PC-3 (cell line): ENCODE measurements around the gene LAG3. TPM values are rescaled to one million over a fixed set of nuclear protein-coding genes. Genes with fewer than 3 reads are reported as not detected.

Experiments used
- ATAC-seq: fragments of 200-7000 bp; cut with Tn5 transposase; 2 replicates; pipeline ENCODE4 v1.9.1; 2020; ENCODE audit warnings: mild to moderate bottlenecking, moderate library complexity
- BruUV-seq: library from RNA; stranded (reverse); fragments of 400-500 nt; replicated peaks from 2 replicates; lab custom pipeline; 2021; lab: Mats Ljungman, UMichigan
- CTCF ChIA-PET: fragments of 300-600 bp; sonication (Branson Sonifier 250); formaldehyde crosslinking; loops from one replicate; lab custom pipeline; 2022; ENCODE audit warnings: antibody characterized with exemption; lab: Charles Lee
- POLR2A ChIA-PET: fragments of 300-600 bp; sonication (Branson Sonifier 250); formaldehyde crosslinking; loops from one replicate; lab custom pipeline; 2022; ENCODE audit warnings: antibody characterized with exemption; ENCODE audit not compliant: unreplicated experiment; lab: Charles Lee
- DNase-seq: peaks from one replicate; pipeline ENCODE4 v3.0.0-alpha.2; 2015
- H2AFZ ChIP-seq: fragments of 300-600 bp; sonication (generic); 2 replicates; pipeline ENCODE4 v1.6.0; 2016; ENCODE audit warnings: antibody characterized with exemption, low read length
- H3F3A ChIP-seq: fragments of 300-600 bp; sonication (generic); one replicate; pipeline ENCODE4 v1.6.0; 2017; ENCODE audit warnings: antibody characterized with exemption, low read length, control low read depth, mild to moderate bottlenecking; ENCODE audit not compliant: unreplicated experiment
- H3K27ac ChIP-seq: fragments of 300-600 bp; sonication (generic); 2 replicates; pipeline ENCODE4 v1.5.1; 2016; ENCODE audit warnings: mild to moderate bottlenecking, low read length
- H3K27me3 ChIP-seq: fragments of 300-600 bp; sonication (generic); 2 replicates; pipeline ENCODE4 v1.6.1; 2016; ENCODE audit warnings: low read length, mixed read lengths
- H3K36me3 ChIP-seq: fragments of 300-600 bp; sonication (generic); 2 replicates; pipeline ENCODE4 v1.6.1; 2016; ENCODE audit warnings: low read depth, mixed run types, low read length, mixed read lengths
- H3K4me1 ChIP-seq: fragments of 300-600 bp; sonication (generic); 2 replicates; pipeline ENCODE4 v1.5.1; 2016; ENCODE audit warnings: low read length; ENCODE audit not compliant: insufficient read depth
- H3K4me2 ChIP-seq: fragments of 300-600 bp; sonication (generic); 2 replicates; pipeline ENCODE4 v1.6.0; 2016; ENCODE audit warnings: low read length
- H3K4me3 ChIP-seq: fragments of 300-600 bp; sonication (generic); 2 replicates; pipeline ENCODE4 v1.5.1; 2016; ENCODE audit warnings: mild to moderate bottlenecking, low read length, mixed read lengths
- H3K79me2 ChIP-seq: fragments of 300-600 bp; sonication (generic); 2 replicates; pipeline ENCODE4 v1.6.1; 2017; ENCODE audit warnings: low read length, mixed read lengths
- H3K9ac ChIP-seq: fragments of 300-600 bp; sonication (generic); 2 replicates; pipeline ENCODE4 v1.6.0; 2016; ENCODE audit warnings: mild to moderate bottlenecking, low read length
- H3K9me2 ChIP-seq: fragments of 300-600 bp; sonication (generic); replicated peaks from 2 replicates; pipeline ENCODE4 v1.6.1; 2016; ENCODE audit warnings: mixed run types, low read length, mixed read lengths
- H3K9me3 ChIP-seq: fragments of 300-600 bp; sonication (generic); 2 replicates; pipeline ENCODE4 v1.6.1; 2016; ENCODE audit warnings: low read length, mixed read lengths
- H4K20me1 ChIP-seq: fragments of 300-600 bp; sonication (generic); 2 replicates; pipeline ENCODE4 v1.6.1; 2016; ENCODE audit warnings: low read length, mixed read lengths
- CTCF ChIP-seq: fragments of 300-600 bp; sonication (generic); conservative IDR thresholded peaks from 2 replicates; pipeline ENCODE4 v1.5.1; 2017; ENCODE audit warnings: antibody characterized with exemption, low read depth, mild to moderate bottlenecking, low read length
- EZH2 ChIP-seq: fragments of 300-600 bp; sonication (generic); IDR thresholded peaks from one replicate; pipeline ENCODE4 v1.6.1; 2017; ENCODE audit warnings: antibody characterized with exemption, mild to moderate bottlenecking, low read length; ENCODE audit not compliant: unreplicated experiment
- EZH2phosphoT487 ChIP-seq: fragments of 300-600 bp; sonication (generic); IDR thresholded peaks from 2 replicates; pipeline ENCODE4 v1.6.1; 2018; ENCODE audit warnings: mild to moderate bottlenecking, antibody characterized with exemption, low read length, borderline replicate concordance
- intact Hi-C: fragments of 100-400 bp; cut with micrococcal nuclease; formaldehyde crosslinking; loops from 2 replicates; pipeline ENCODE4 v1.9.0; 2023
- total RNA-seq: library from RNA; depleted of rRNA; stranded (reverse); fragments of >200 nt; gene quantifications from 2 replicates; pipeline ENCODE4 v1.2.3, GENCODE V29; 2014

Gene LAG3
- total RNA-seq, 1 experiment from 2014 or later, result 0.58 TPM

- H2AFZ ChIP-seq, result no peak overlapping the region
- BruUV-seq, result no TSS peak
- no peak overlapping the region for H3K9ac ChIP-seq
- no peak for DNase-seq
- H3K4me1 ChIP-seq, result peaks cover 12% of the 10 kb centered on the region
- H3F3A ChIP-seq, result no peaks in the 10 kb centered on the region
- peaks cover 4% of the 10 kb centered on the region; the same call in 1 of the 2 replicates for H4K20me1 ChIP-seq
- CTCF ChIA-PET, result interaction anchor here (0.6 to 1.8 kb wide), 2 partner anchors 13 to 25 kb away, joined by 5 to 24 read pairs; partner anchors contain the start of gene PTMS
- peaks cover 14% of the 10 kb centered on the region; the same call in 1 of the 2 replicates for H3K36me3 ChIP-seq
- peak; percentile 5 for TF ChIP-seq CTCF
- TF ChIP-seq EZH2phosphoT487, result no peak
- H3K9me3 ChIP-seq, result no peaks in the 10 kb centered on the region
- POLR2A ChIA-PET, result interaction anchor here (1.0 to 1.9 kb wide), 3 partner anchors 11 to 24 kb away, joined by 7 to 14 read pairs (median 8); partner anchors contain the start of gene PTMS
- H3K27ac ChIP-seq, result no peak overlapping the region
- ATAC-seq, result no peak
- H3K4me2 ChIP-seq, result peak overlapping the region; percentile 49
- intact Hi-C loops, result loop anchor here (1.0 to 5.0 kb wide), 4 partner anchors 13 to 98 kb away; partner anchors contain the start of genes CDCA3, PTMS and USP5
- no peak overlapping the region; the same call in 1 of the 2 replicates for H3K4me3 ChIP-seq
- peaks cover 23% of the 10 kb centered on the region for H3K79me2 ChIP-seq
- no peaks in the 10 kb centered on the region for H3K27me3 ChIP-seq
- H3K9me2 ChIP-seq, result no peaks in the 10 kb centered on the region
These were observed 18.5 kb upstream of the LAG3 start for GRCh38 chr12:6753772-6754356.

- DNase-seq, result no peak
These were observed 17.9 kb upstream of the LAG3 start for GRCh38 chr12:6754411-6754810.

More at GRCh38 chr12:6754411-6754810, 17.9 kb upstream of the LAG3 start:
- TF ChIP-seq EZH2 (no peak), CTCF (no peak), EZH2phosphoT487 (no peak)
- Histone ChIP-seq H2AFZ (no peak overlapping the region), H3K27ac (no peak overlapping the region), H4K20me1 (peaks cover 4% of the 10 kb centered on the region; the same call in 1 of the 2 replicates), H3F3A (no peaks in the 10 kb centered on the region), H3K4me3 (no peak overlapping the region), H3K9me2 (no peaks in the 10 kb centered on the region), H3K9ac (no peak overlapping the region), H3K36me3 (peaks cover 14% of the 10 kb centered on the region; the same call in 1 of the 2 replicates), H3K4me2 (no peak overlapping the region), H3K9me3 (no peaks in the 10 kb centered on the region), H3K79me2 (peaks cover 23% of the 10 kb centered on the region), H3K4me1 (peaks cover 12% of the 10 kb centered on the region), H3K27me3 (no peaks in the 10 kb centered on the region)
- POLR2A ChIA-PET, result interaction anchor here (1.0 to 1.9 kb wide), 2 partner anchors 12 to 24 kb away, joined by 7 to 14 read pairs; partner anchors contain the start of gene PTMS
- intact Hi-C loops, result loop anchor here (5.0 kb wide), 1 partner anchor 98 kb away; the partner anchor contains the start of genes CDCA3 and USP5
- CTCF ChIA-PET, result interaction anchor here (0.6 to 1.8 kb wide), 2 partner anchors 12 to 24 kb away, joined by 5 to 24 read pairs; partner anchors contain the start of gene PTMS
- ATAC-seq, result no peak
- no TSS peak for BruUV-seq
